Kidney glomerular epithelial cell (primary cell): Measurements from ENCODE around the gene ZNF536.
"Not testable (repeated sequence)": the region's sequence is repeated elsewhere in the genome, so short reads cannot be mapped to it uniquely, and the experiment has no call there.

ENCODE experiments used
- DNase-seq: peaks from one replicate; lab custom pipeline; 2025; lab: John Stamatoyannopoulos, UW

ZNF536 gene

GRCh38 chr19:30388327-30388726 lies 16.1 kb downstream of the ZNF536 start:
- no peak for DNase-seq

- DNase-seq = no peak
These were observed 16.6 kb downstream of the ZNF536 start for GRCh38 chr19:30388819-30389218.

- no peak for DNase-seq
These were observed 18.3 kb downstream of the ZNF536 start for GRCh38 chr19:30390356-30390988.

- no peak for DNase-seq
These were observed 18.9 kb downstream of the ZNF536 start for GRCh38 chr19:30391052-30391451.

- no peak for DNase-seq
These were observed 19.7 kb downstream of the ZNF536 start for GRCh38 chr19:30391554-30392551.

- DNase-seq = peak; percentile 21
These were observed 20.9 kb downstream of the ZNF536 start for GRCh38 chr19:30393046-30393445.

- no peak for DNase-seq
These were observed 21.7 kb downstream of the ZNF536 start for GRCh38 chr19:30393729-30394480.

GRCh38 chr19:30394481-30395151 lies 22.4 kb downstream of the ZNF536 start:
- DNase-seq = no peak

GRCh38 chr19:30395283-30395682 lies 23.1 kb downstream of the ZNF536 start:
- no peak for DNase-seq

- DNase-seq = not testable (repeated sequence)
These were observed 26.4 kb downstream of the ZNF536 start for GRCh38 chr19:30398539-30398938.

- DNase-seq = no peak
These were observed 29.8 kb downstream of the ZNF536 start for GRCh38 chr19:30401956-30402355.

- DNase-seq = no peak
These were observed 30.4 kb downstream of the ZNF536 start for GRCh38 chr19:30402436-30403202.

GRCh38 chr19:30403203-30403985 lies 31.2 kb downstream of the ZNF536 start:
- DNase-seq = no peak

- DNase-seq = peak; percentile 1
These were observed 34.3 kb downstream of the ZNF536 start for GRCh38 chr19:30406220-30407067.

- no peak for DNase-seq
These were observed 35.0 kb downstream of the ZNF536 start for GRCh38 chr19:30407068-30407709.

- no peak for DNase-seq
These were observed 36.6 kb downstream of the ZNF536 start for GRCh38 chr19:30408734-30409301.

- DNase-seq = no peak
These were observed 39.5 kb downstream of the ZNF536 start for GRCh38 chr19:30411714-30412113.

GRCh38 chr19:30416375-30416774 lies 44.2 kb downstream of the ZNF536 start:
- DNase-seq = no peak
